COR-L47 (cell line): Measurements from ENCODE around the gene ARID5A.

Source experiments
- DNase-seq: peaks from one replicate; lab custom pipeline; 2025; lab: John Stamatoyannopoulos, UW

The ARID5A gene

DNA sequence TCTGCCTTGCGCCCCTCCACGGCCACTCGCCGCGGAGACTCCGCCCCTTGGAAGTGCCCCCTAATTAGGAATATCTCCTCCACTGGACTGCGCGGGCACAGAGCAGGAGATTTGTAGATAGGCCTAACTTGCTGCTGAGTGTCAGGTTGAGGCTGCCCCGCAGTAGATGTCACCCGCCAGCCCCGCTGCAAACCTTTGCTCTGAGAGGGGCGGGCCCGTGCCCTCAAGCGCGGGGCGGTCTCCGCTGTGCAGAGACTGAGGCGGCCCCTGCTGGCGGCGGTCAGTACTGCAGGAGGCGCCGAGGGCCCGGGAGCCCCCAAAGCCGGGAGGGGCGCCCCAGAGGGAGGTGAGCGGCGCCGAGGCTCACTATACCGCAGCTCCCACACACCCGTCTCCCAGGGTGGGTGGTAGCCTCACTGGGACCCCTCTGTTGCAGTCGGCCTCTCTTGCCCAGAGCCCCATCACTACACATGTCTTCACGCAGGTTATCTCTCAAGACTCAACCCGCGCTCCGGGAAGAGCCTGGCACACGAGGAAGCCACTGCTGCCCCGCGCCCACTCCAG is 28.5 kb upstream of the ARID5A start:
- DNase-seq: peak; percentile 23

DNA sequence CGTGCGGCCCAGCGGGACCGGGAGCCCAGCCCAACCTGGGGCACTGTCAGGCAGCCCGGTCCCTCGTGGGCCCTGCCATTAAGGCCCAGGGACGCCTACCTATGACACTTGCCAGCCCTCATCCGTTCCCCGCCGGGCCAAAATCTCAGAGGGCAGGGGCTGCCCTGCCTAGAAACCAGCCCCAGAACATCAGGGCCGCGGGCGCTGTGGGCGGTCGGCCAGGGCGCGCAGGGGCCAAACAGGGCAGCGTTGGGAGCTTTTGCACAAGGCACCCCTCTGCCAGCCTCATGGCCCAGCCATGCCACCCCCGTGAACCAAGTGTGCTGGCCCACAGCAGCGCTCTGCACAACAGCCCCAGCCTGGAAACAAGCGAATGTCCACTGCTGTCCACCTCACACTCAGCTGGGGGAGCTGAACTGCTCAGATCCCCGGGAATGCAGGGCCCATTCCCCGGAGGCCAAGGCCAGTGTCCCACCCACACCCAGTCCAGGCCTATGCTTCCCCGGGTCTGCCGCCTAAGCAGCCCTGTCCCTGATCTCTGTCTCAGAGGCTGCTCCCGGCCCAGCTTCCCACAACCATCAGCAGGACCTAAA is 27.9 kb upstream of the ARID5A start:
- no peak for DNase-seq

GRCh38 chr2:96509114-96509846 is 27.3 kb upstream of the ARID5A start:
- DNase-seq: peak; percentile 64

GRCh38 chr2:96509847-96510230 is 26.7 kb upstream of the ARID5A start:
- DNase-seq: no peak

GRCh38 chr2:96510931-96511595 is 25.5 kb upstream of the ARID5A start:
- no peak for DNase-seq

- no peak for DNase-seq
Observed at GRCh38 chr2:96511851-96512250, 24.7 kb upstream of the ARID5A start.

- no peak for DNase-seq
Observed at GRCh38 chr2:96512341-96512740, 24.2 kb upstream of the ARID5A start.

DNA sequence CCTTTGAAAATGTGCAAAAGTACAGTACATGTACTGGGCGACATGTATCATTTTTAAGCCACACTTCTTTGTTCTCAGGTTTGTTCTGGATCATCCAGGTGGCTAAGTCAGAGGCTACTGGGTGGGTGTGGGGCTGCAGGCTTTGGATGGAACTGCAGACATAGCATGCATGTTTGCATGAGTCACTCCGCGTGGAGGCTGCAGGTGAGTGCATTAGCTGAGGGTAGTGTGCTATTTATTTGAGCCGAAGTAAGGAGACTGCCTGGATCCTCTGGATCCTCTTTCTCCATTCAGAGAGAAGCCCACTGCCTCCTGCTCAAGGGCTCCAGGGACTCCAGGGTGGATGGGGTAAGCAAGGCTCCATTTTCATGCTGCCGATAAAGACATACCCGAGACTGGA is 22.0 kb upstream of the ARID5A start:
- no peak for DNase-seq

GRCh38 chr2:96517079-96517478 is 19.5 kb upstream of the ARID5A start:
- DNase-seq: no peak

- DNase-seq: no peak
Observed at GRCh38 chr2:96520231-96520630, 16.3 kb upstream of the ARID5A start.

- no peak for DNase-seq
Observed at GRCh38 chr2:96520697-96521096, 15.9 kb upstream of the ARID5A start.

GRCh38 chr2:96521219-96521618 is 15.3 kb upstream of the ARID5A start:
- no peak for DNase-seq

- DNase-seq: no peak
Observed at GRCh38 chr2:96522304-96523203, 14.0 kb upstream of the ARID5A start.

GRCh38 chr2:96523659-96524481 is 12.7 kb upstream of the ARID5A start:
- DNase-seq: no peak

- DNase-seq: no peak
Observed at GRCh38 chr2:96524482-96525210, 11.9 kb upstream of the ARID5A start.

DNA sequence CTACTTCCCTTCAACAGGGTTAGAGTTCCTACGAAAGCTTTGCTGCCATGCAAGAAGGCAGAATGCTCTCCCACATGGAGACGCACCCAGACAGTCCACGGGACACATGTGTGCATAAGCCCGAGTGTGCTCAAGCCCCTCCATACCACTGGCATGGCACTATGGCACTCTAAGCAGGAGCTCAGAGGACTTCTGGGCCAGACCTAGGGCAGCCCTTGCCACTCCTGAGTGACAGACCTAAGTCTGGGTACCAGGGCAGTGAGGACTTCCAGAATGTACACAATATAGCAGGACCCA is 11.4 kb upstream of the ARID5A start:
- DNase-seq: no peak

- DNase-seq: no peak
Observed at GRCh38 chr2:96526101-96526591, 10.4 kb upstream of the ARID5A start.

DNA sequence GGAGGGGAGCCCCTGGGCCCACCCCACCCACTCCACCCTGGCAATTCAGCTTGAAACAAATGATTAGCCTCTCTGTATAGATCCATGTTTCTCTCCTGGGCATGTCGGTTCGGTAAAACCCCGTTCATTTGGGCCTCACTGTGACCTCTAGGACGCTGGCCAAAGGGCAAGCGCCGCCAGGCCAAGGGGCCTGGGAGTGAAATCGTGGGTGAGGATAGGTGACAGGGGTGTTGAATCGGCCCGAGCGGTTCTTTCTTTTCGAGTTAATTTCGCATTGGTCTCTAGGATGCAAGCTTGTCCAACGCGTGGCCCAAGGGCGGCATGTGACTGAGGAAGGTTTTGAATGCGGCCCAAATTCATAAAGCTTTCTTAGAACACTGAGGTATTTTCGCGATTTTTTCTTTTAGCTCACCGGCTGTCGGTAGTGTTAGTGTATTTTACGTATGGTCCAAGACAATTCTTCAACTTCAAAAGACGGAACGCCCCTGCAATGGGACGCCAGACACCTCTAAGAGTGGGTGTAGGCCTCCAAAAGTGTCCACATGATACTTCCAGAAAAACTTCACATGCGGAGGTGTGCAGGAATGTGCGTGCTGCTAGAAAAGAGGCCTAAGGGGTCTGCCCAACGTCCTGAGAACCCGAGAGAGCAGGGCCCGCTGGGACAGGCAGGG is 9.8 kb upstream of the ARID5A start:
- no peak for DNase-seq

- no peak for DNase-seq
Observed at GRCh38 chr2:96527286-96528005, 9.1 kb upstream of the ARID5A start.
